H1 (cell line): ENCODE data around the gene NXPE1. TPM values are rescaled to one million over a fixed set of nuclear protein-coding genes. Genes with fewer than 3 reads are reported as not detected.
A peak's percentile ranks its signal among the peaks of the same experiment; 100 is the strongest.

ENCODE experiments used
- CTCF ChIA-PET: fragments of 300-600 bp; sonication (Branson Sonifier 250); formaldehyde crosslinking; loops from one replicate; lab custom pipeline; 2021; ENCODE audit not compliant: partially characterized antibody; lab: Charles Lee
- POLR2A ChIA-PET: fragments of 300-600 bp; sonication (Branson Sonifier 250); formaldehyde crosslinking; loops from one replicate; lab custom pipeline; 2021; ENCODE audit warnings: inconsistent platforms; ENCODE audit not compliant: partially characterized antibody; lab: Charles Lee
- DNase-seq, 2 experiments: peaks; one replicate each; pipeline versions ENCODE4 v3.0.0 to v3.0.0-alpha.2; 2010 to 2022; ENCODE audit warnings: low spot score in 2 of 2, low read depth in 1 of 2, mixed read lengths in 1 of 2
- FAIRE-seq: peaks from 2 replicates; lab custom pipeline; 2011; peaks lifted over from hg19 to GRCh38; lab: Jason Lieb, UNC
- H2AFZ ChIP-seq: 2 replicates; pipeline ENCODE4 v1.8.1; 2012; ENCODE audit warnings: low read length, inconsistent platforms
- H2AK5ac ChIP-seq: 2 replicates; pipeline ENCODE4 v1.6.1; 2013; ENCODE audit warnings: low read depth, low read length
- H2BK120ac ChIP-seq: replicated peaks from 2 replicates; pipeline ENCODE3; 2013; ENCODE audit warnings: low read depth, low read length, inconsistent platforms
- H2BK12ac ChIP-seq: 2 replicates; pipeline ENCODE4 v1.6.1; 2013; ENCODE audit warnings: low read depth, low read length
- H2BK15ac ChIP-seq: 2 replicates; pipeline ENCODE4 v1.6.1; 2013; ENCODE audit warnings: low read length
- H2BK20ac ChIP-seq: 2 replicates; pipeline ENCODE4 v1.6.1; 2013; ENCODE audit warnings: low read length
- H2BK5ac ChIP-seq: 2 replicates; pipeline ENCODE4 v1.6.1; 2013; ENCODE audit warnings: low read depth, low read length
- H3K14ac ChIP-seq: 2 replicates; pipeline ENCODE4 v1.6.1; 2013; ENCODE audit warnings: inconsistent platforms; ENCODE audit not compliant: insufficient read length
- H3K18ac ChIP-seq: 2 replicates; pipeline ENCODE4 v1.6.1; 2013; ENCODE audit warnings: low read length; ENCODE audit errors: extremely low read depth
- H3K23ac ChIP-seq: 2 replicates; pipeline ENCODE4 v1.6.1; 2013; ENCODE audit warnings: inconsistent platforms; ENCODE audit not compliant: insufficient read length
- H3K23me2 ChIP-seq: 2 replicates; pipeline ENCODE4 v1.6.1; 2013; ENCODE audit warnings: low read depth, low read length
- H3K27ac ChIP-seq: 2 replicates; pipeline ENCODE4 v1.6.1; 2011; ENCODE audit warnings: low read depth, low read length, inconsistent platforms
- H3K27me3 ChIP-seq, 4 experiments: replicated peaks in 1 of 4; 1 replicate in 1 of 4; 2 replicates in 3 of 4; pipeline versions ENCODE4 v1.6.1 to v1.8.1; 2011 to 2013; ENCODE audit warnings: low read length in 3 of 4, mild to moderate bottlenecking in 3 of 4, inconsistent platforms in 2 of 4, mixed read lengths in 2 of 4, moderate library complexity in 1 of 4; ENCODE audit not compliant: control insufficient read depth in 3 of 4, insufficient read depth in 3 of 4; ENCODE audit errors: extremely low read depth in 1 of 4
- H3K36me3 ChIP-seq, 4 experiments: 2 replicates each; pipeline versions ENCODE4 v1.6.1 to v1.8.1; 2011 to 2013; ENCODE audit warnings: mild to moderate bottlenecking in 4 of 4, low read length in 3 of 4, moderate library complexity in 2 of 4, control low read depth in 1 of 4, inconsistent platforms in 1 of 4; ENCODE audit not compliant: insufficient read depth in 4 of 4, control insufficient read depth in 2 of 4
- H3K4ac ChIP-seq: replicated peaks from 2 replicates; pipeline ENCODE3; 2013; ENCODE audit warnings: low read length, low read depth, mixed read lengths, inconsistent platforms; ENCODE audit not compliant: insufficient read length
- H3K4me1 ChIP-seq, 4 experiments: replicated peaks in 1 of 4; 1 replicate in 1 of 4; 2 replicates in 3 of 4; pipeline versions ENCODE4 v1.6.1 to v1.8.1; 2011 to 2013; ENCODE audit warnings: low read length in 3 of 4, inconsistent platforms in 2 of 4, mixed read lengths in 1 of 4; ENCODE audit not compliant: insufficient read depth in 4 of 4, control insufficient read depth in 3 of 4
- H3K4me2 ChIP-seq, 2 experiments: 2 replicates each; pipeline versions ENCODE4 v1.6.1 to v1.8.1; 2011 to 2013; ENCODE audit warnings: low read depth in 2 of 2, low read length in 2 of 2, control low read depth in 1 of 2, inconsistent platforms in 1 of 2, mild to moderate bottlenecking in 1 of 2; ENCODE audit not compliant: insufficient read depth in 1 of 2
- H3K4me3 ChIP-seq, 4 experiments: fragments of 200-600, 300-600 bp in 1 of 4; sonication (generic), shearing (Covaris generic), sonication (Bioruptor Twin) in 1 of 4; 2 replicates each; pipeline versions ENCODE4 v1.5.1 to v1.8.1; 2011 to 2016; ENCODE audit warnings: low read length in 4 of 4, low read depth in 3 of 4, control low read depth in 2 of 4, inconsistent platforms in 2 of 4, mild to moderate bottlenecking in 2 of 4, mixed read lengths in 1 of 4, moderate library complexity in 1 of 4; ENCODE audit not compliant: insufficient read depth in 2 of 4; ENCODE audit errors: extremely low read depth in 1 of 4
- H3K56ac ChIP-seq: replicated peaks from 2 replicates; pipeline ENCODE3; 2013; ENCODE audit warnings: low read depth, mild to moderate bottlenecking, mixed read lengths, low read length, inconsistent platforms; ENCODE audit not compliant: insufficient read length
- H3K79me1 ChIP-seq: 2 replicates; pipeline ENCODE4 v1.6.1; 2013; ENCODE audit warnings: low read depth, low read length, control low read depth
- H3K79me2 ChIP-seq, 2 experiments: 2 replicates each; pipeline versions ENCODE4 v1.6.1 to v1.8.1; 2012 to 2013; ENCODE audit warnings: low read length in 2 of 2, mild to moderate bottlenecking in 2 of 2, inconsistent platforms in 1 of 2; ENCODE audit not compliant: insufficient read depth in 2 of 2, control insufficient read depth in 1 of 2
- H3K9ac ChIP-seq, 4 experiments: replicated peaks in 1 of 4; 1 replicate in 1 of 4; 2 replicates in 3 of 4; pipeline versions ENCODE4 v1.6.1 to v1.8.1; 2011 to 2013; ENCODE audit warnings: low read depth in 3 of 4, low read length in 3 of 4, control low read depth in 2 of 4, mild to moderate bottlenecking in 2 of 4, moderate library complexity in 2 of 4, inconsistent platforms in 1 of 4; ENCODE audit errors: extremely low read depth in 1 of 4
- H3K9me3 ChIP-seq, 2 experiments: 2 replicates each; pipeline versions ENCODE4 v1.6.1 to v1.8.1; 2012 to 2013; ENCODE audit warnings: mild to moderate bottlenecking in 2 of 2, moderate library complexity in 2 of 2, control low read depth in 1 of 2, inconsistent platforms in 1 of 2, low read depth in 1 of 2, low read length in 1 of 2, mixed read lengths in 1 of 2; ENCODE audit not compliant: insufficient read depth in 2 of 2
- H4K20me1 ChIP-seq, 2 experiments: replicated peaks in 1 of 2; 2 replicates each; pipeline versions ENCODE3 to v1.8.1; 2011 to 2013; ENCODE audit warnings: inconsistent platforms in 2 of 2, low read length in 2 of 2, mild to moderate bottlenecking in 1 of 2; ENCODE audit not compliant: insufficient read depth in 2 of 2, control insufficient read depth in 1 of 2
- H4K5ac ChIP-seq: 2 replicates; pipeline ENCODE4 v1.6.1; 2013; ENCODE audit warnings: low read length, low read depth, mixed read lengths, inconsistent platforms; ENCODE audit not compliant: insufficient read length
- H4K8ac ChIP-seq: 2 replicates; pipeline ENCODE4 v1.8.0; 2013; ENCODE audit warnings: mild to moderate bottlenecking, moderate library complexity, low read length, inconsistent platforms; ENCODE audit not compliant: insufficient read depth; ENCODE audit errors: extremely low read depth
- H4K91ac ChIP-seq: replicated peaks from 2 replicates; pipeline ENCODE3; 2013; ENCODE audit warnings: low read length, mixed read lengths, inconsistent platforms; ENCODE audit not compliant: insufficient read length
- CBX5 ChIP-seq: fragments of 300-800, 300-1000 bp; sonication (generic); IDR thresholded peaks from 2 replicates; pipeline ENCODE4 v1.7.1; 2016; ENCODE audit warnings: antibody characterized with exemption, low read length, low read depth
- GABPA ChIP-seq: IDR thresholded peaks from 2 replicates; pipeline ENCODE4 v1.6.1; 2011; ENCODE audit warnings: mild to moderate bottlenecking, low read length, moderate library complexity, borderline replicate concordance; ENCODE audit not compliant: insufficient read depth
- KDM5A ChIP-seq: fragments of 200-600 bp; IDR thresholded peaks from 2 replicates; pipeline ENCODE4 v1.7.1; 2012; ENCODE audit warnings: mild to moderate bottlenecking, low read length, inconsistent platforms, mixed read lengths
- SUZ12 ChIP-seq: fragments of 200-600 bp; sonication (generic); IDR thresholded peaks from 2 replicates; pipeline ENCODE4 v1.6.1; 2012; ENCODE audit warnings: mild to moderate bottlenecking, inconsistent platforms, low read length, moderate library complexity, mixed read lengths
- TAF1 ChIP-seq: IDR thresholded peaks from 2 replicates; pipeline ENCODE4 v1.6.1; 2011; ENCODE audit warnings: mild to moderate bottlenecking, low read depth, low read length
- TEAD4 ChIP-seq: IDR thresholded peaks from 2 replicates; pipeline ENCODE4 v1.6.1; 2012; ENCODE audit warnings: low read depth, low read length, inconsistent platforms, mixed read lengths
- polyA plus RNA-seq, 7 experiments: library from polyadenylated mRNA; depleted of rRNA in 3 of 7; stranded (reverse) in 5 of 7; unstranded in 2 of 7; fragments of >200 nt in 5 of 7; fragments of 200-250 nt in 2 of 7; gene quantifications; 1 replicate in 5 of 7; 2 replicates in 1 of 7; 4 replicates in 1 of 7; pipeline versions ENCODE4 v1.2.1 to v1.2.3, GENCODE V29; 2011 to 2013; ENCODE audit warnings: missing spikeins in 2 of 7, mixed read lengths in 2 of 7
- total RNA-seq: library from RNA; stranded (reverse); fragmentation: NEBNext Ultra II Directional; extraction: Animal tissue kit (Norgen Biotek cat#: 25700); gene quantifications from 2 replicates; pipeline ENCODE4 v1.2.1, GENCODE V29; 2021

Gene NXPE1
- total and polyA plus RNA-seq, 2 of the 8 experiments (the other 6 are each of a cell fraction or from before 2014, with no cell fraction given), result not detected

GRCh38 chr11:114499756-114500155, 59.9 kb downstream of the NXPE1 start:
- Histone ChIP-seq H3K79me2 (no peaks in the 10 kb centered on the region), H2AK5ac (no peak overlapping the region), H2BK5ac (no peak overlapping the region), H3K9me3 (no peaks in the 10 kb centered on the region; a peak in 1 of 4 replicates), H2AFZ (0 out of 2 replicates have a peak overlapping the region, but pooled peaks have one; percentile 73), H2BK120ac (no peak overlapping the region), H4K91ac (peak overlapping the region; percentile 54), H3K4me1 (0 out of 7 replicates have a peak, but pooled peaks cover 0 to 2% (median 0%) of the 10 kb centered on the region in 4 experiments), H3K4me3 (no peak overlapping the region), H4K20me1 (no peaks in the 10 kb centered on the region), H3K23me2 (no peaks in the 10 kb centered on the region), H3K4me2 (no peak overlapping the region), H2BK20ac (no peak overlapping the region), H3K56ac (no peak overlapping the region), H3K4ac (no peak overlapping the region), H3K27me3 (no peaks in the 10 kb centered on the region; a peak in 1 of 7 replicates), H3K9ac (no peak overlapping the region), H2BK15ac (no peak overlapping the region), H3K36me3 (no peaks in the 10 kb centered on the region), H3K23ac (no peak overlapping the region), H2BK12ac (no peak overlapping the region), H3K79me1 (no peaks in the 10 kb centered on the region), H3K27ac (no peak overlapping the region), H4K5ac (no peak overlapping the region), H3K18ac (no peak overlapping the region), H4K8ac (no peak overlapping the region), H3K14ac (no peak overlapping the region)
- TF ChIP-seq SUZ12, result no peak
- TF ChIP-seq KDM5A, result no peak
- TF ChIP-seq GABPA, result no peak
- no peak for TF ChIP-seq CBX5
- no peak for TF ChIP-seq TEAD4
- TF ChIP-seq TAF1, result no peak
- CTCF ChIA-PET, result no interaction called here
- POLR2A ChIA-PET, result no interaction called here
- FAIRE-seq (no peak), DNase-seq (no peak)
